H9 (cell line): Measurements from ENCODE around the gene RRBP1. TPM values are rescaled to one million over a fixed set of nuclear protein-coding genes. Genes with fewer than 3 reads are reported as not detected.

ENCODE experiments used
- DNase-seq: peaks from one replicate; pipeline ENCODE4 v3.0.0-alpha.2; 2017
- H2AFZ ChIP-seq: one replicate; pipeline ENCODE4 v1.6.1; 2013; ENCODE audit warnings: mild to moderate bottlenecking, low read length, control low read depth, moderate library complexity
- H2AK5ac ChIP-seq: 2 replicates; pipeline ENCODE4 v1.6.1; 2013; ENCODE audit warnings: low read length, control low read depth, mixed read lengths; ENCODE audit not compliant: insufficient read length
- H2BK120ac ChIP-seq: one replicate; pipeline ENCODE4 v1.6.1; 2013; ENCODE audit warnings: low read depth, mild to moderate bottlenecking, low read length, control low read depth, inconsistent platforms; ENCODE audit not compliant: poor library complexity, severe bottlenecking
- H2BK12ac ChIP-seq: 2 replicates; pipeline ENCODE4 v1.6.1; 2013; ENCODE audit warnings: low read length, control low read depth, mixed read lengths, low read depth; ENCODE audit not compliant: insufficient read length
- H2BK15ac ChIP-seq: 2 replicates; pipeline ENCODE4 v1.6.1; 2013; ENCODE audit warnings: low read depth, low read length, control low read depth
- H2BK20ac ChIP-seq: one replicate; pipeline ENCODE4 v1.6.1; 2013; ENCODE audit warnings: low read depth, mild to moderate bottlenecking, low read length, control low read depth, inconsistent platforms; ENCODE audit not compliant: poor library complexity, severe bottlenecking
- H2BK5ac ChIP-seq: 2 replicates; pipeline ENCODE4 v1.6.1; 2013; ENCODE audit warnings: low read length, control low read depth, mixed read lengths; ENCODE audit not compliant: insufficient read length
- H3K14ac ChIP-seq: 2 replicates; pipeline ENCODE4 v1.6.1; 2013; ENCODE audit warnings: low read length, control low read depth; ENCODE audit not compliant: insufficient read depth
- H3K18ac ChIP-seq: 2 replicates; pipeline ENCODE4 v1.6.1; 2013; ENCODE audit warnings: low read depth, mild to moderate bottlenecking, mixed read lengths, low read length, control low read depth; ENCODE audit not compliant: insufficient read length
- H3K23ac ChIP-seq: 2 replicates; pipeline ENCODE4 v1.6.1; 2013; ENCODE audit warnings: low read length, control low read depth, mixed read lengths, low read depth; ENCODE audit not compliant: insufficient read length
- H3K23me2 ChIP-seq: 2 replicates; pipeline ENCODE4 v1.6.1; 2013; ENCODE audit warnings: low read depth, mild to moderate bottlenecking, mixed read lengths, low read length, control low read depth; ENCODE audit not compliant: insufficient read length, poor library complexity, severe bottlenecking
- H3K27ac ChIP-seq: 2 replicates; pipeline ENCODE4 v1.5.1; 2013; ENCODE audit warnings: low read length, control low read depth, mixed read lengths, low read depth; ENCODE audit not compliant: insufficient read length
- H3K27me3 ChIP-seq: 2 replicates; pipeline ENCODE4 v1.6.1; 2013; ENCODE audit warnings: low read length, control low read depth, inconsistent platforms; ENCODE audit not compliant: insufficient read depth
- H3K4ac ChIP-seq: 2 replicates; pipeline ENCODE4 v1.6.1; 2013; ENCODE audit warnings: low read depth, mild to moderate bottlenecking, control low read depth, inconsistent platforms, low read length, moderate library complexity
- H3K4me1 ChIP-seq: 2 replicates; pipeline ENCODE4 v1.6.1; 2013; ENCODE audit warnings: low read length, control low read depth, inconsistent platforms; ENCODE audit not compliant: insufficient read depth
- H3K4me2 ChIP-seq: 2 replicates; pipeline ENCODE4 v1.6.1; 2013; ENCODE audit warnings: low read length, control low read depth, mixed read lengths; ENCODE audit not compliant: insufficient read length, insufficient read depth
- H3K56ac ChIP-seq: 2 replicates; pipeline ENCODE4 v1.6.1; 2013; ENCODE audit warnings: low read depth, mild to moderate bottlenecking, mixed read lengths, low read length, control low read depth; ENCODE audit not compliant: insufficient read length
- H3K79me1 ChIP-seq: 2 replicates; pipeline ENCODE4 v1.6.1; 2013; ENCODE audit warnings: low read depth, mild to moderate bottlenecking, moderate library complexity, low read length, control low read depth, inconsistent platforms; ENCODE audit not compliant: insufficient read depth, poor library complexity, severe bottlenecking
- H3K79me2 ChIP-seq: 2 replicates; pipeline ENCODE4 v1.6.1; 2013; ENCODE audit warnings: low read length, control low read depth, inconsistent platforms; ENCODE audit not compliant: insufficient read depth
- H3K9ac ChIP-seq: 2 replicates; pipeline ENCODE4 v1.6.1; 2013; ENCODE audit warnings: low read length, control low read depth, mixed read lengths; ENCODE audit not compliant: insufficient read length; ENCODE audit errors: extremely low read depth
- H3K9me3 ChIP-seq: one replicate; pipeline ENCODE4 v1.6.1; 2013; ENCODE audit warnings: low read depth, low read length, inconsistent platforms; ENCODE audit not compliant: control insufficient read depth
- H3T11ph ChIP-seq: one replicate; pipeline ENCODE4 v1.6.1; 2013; ENCODE audit warnings: mild to moderate bottlenecking, low read length, control low read depth, inconsistent platforms
- H4K20me1 ChIP-seq: one replicate; pipeline ENCODE4 v1.6.1; 2013; ENCODE audit not compliant: control insufficient read depth, insufficient read length, insufficient read depth
- H4K5ac ChIP-seq: 2 replicates; pipeline ENCODE4 v1.6.1; 2013; ENCODE audit warnings: low read depth, mild to moderate bottlenecking, mixed read lengths, low read length, control low read depth; ENCODE audit not compliant: insufficient read length
- H4K8ac ChIP-seq: replicated peaks from 2 replicates; pipeline ENCODE4 v1.6.1; 2013; ENCODE audit warnings: low read length, control low read depth, mixed read lengths, low read depth; ENCODE audit not compliant: insufficient read length
- H4K91ac ChIP-seq: 2 replicates; pipeline ENCODE4 v1.6.1; 2013; ENCODE audit warnings: low read depth, mild to moderate bottlenecking, moderate library complexity, mixed read lengths, low read length, control low read depth; ENCODE audit not compliant: insufficient read length
- H3K27ac Mint-ChIP-seq, 3 experiments: 2 replicates in 2 of 3; 3 replicates in 1 of 3; pipeline ENCODE4 v1.8.0; 2020 to 2021; ENCODE audit warnings: mixed read lengths in 3 of 3, mild to moderate bottlenecking in 1 of 3, moderate library complexity in 1 of 3
- H3K27me3 Mint-ChIP-seq: 2 replicates; pipeline ENCODE4 v1.8.0; 2021; ENCODE audit warnings: low read depth, mild to moderate bottlenecking, moderate library complexity, mixed read lengths
- H3K36me3 Mint-ChIP-seq, 3 experiments: 2 replicates in 2 of 3; 3 replicates in 1 of 3; pipeline ENCODE4 v1.8.0; 2020 to 2021; ENCODE audit warnings: low read depth in 3 of 3, mixed read lengths in 3 of 3; ENCODE audit not compliant: insufficient read depth in 1 of 3
- H3K4me1 Mint-ChIP-seq, 2 experiments: 2 replicates each; pipeline ENCODE4 v1.8.0; 2020; ENCODE audit warnings: mixed read lengths in 2 of 2
- H3K4me3 Mint-ChIP-seq, 2 experiments: 2 replicates in 1 of 2; 3 replicates in 1 of 2; pipeline ENCODE4 v1.8.0; 2020 to 2021; ENCODE audit warnings: mild to moderate bottlenecking in 2 of 2, mixed read lengths in 2 of 2, moderate library complexity in 1 of 2
- H3K9me3 Mint-ChIP-seq, 2 experiments: 2 replicates in 1 of 2; 3 replicates in 1 of 2; pipeline ENCODE4 v1.8.0; 2020; ENCODE audit warnings: mild to moderate bottlenecking in 2 of 2, mixed read lengths in 2 of 2, moderate library complexity in 1 of 2
- CTCF ChIP-seq: fragments of 200-600 bp; sonication (generic); conservative IDR thresholded peaks from 3 replicates; pipeline ENCODE4 v1.8.0; 2021; ENCODE audit warnings: antibody characterized with exemption, mild to moderate bottlenecking
- WGBS: extraction: QIAGEN DNeasy Blood & Tissue Kit; methylation state at CpG from one replicate; pipeline ENCODE4 v1.1.7; 2013; ENCODE audit warnings: missing lambda C conversion rate, low lambda C conversion rate, mixed read lengths; ENCODE audit not compliant: insufficient read length; ENCODE audit errors: extremely low coverage; 5-methylcytosine and 5-hydroxymethylcytosine counted together
- total RNA-seq: library from RNA; stranded (reverse); gene quantifications from 2 replicates; pipeline ENCODE4 v1.2.1, GENCODE V29; 2021

The RRBP1 gene
- total RNA-seq, 1 experiment from 2014 or later = 97.8 TPM

GRCh38 chr20:17580895-17581294 lies 101.1 kb downstream of the RRBP1 start:
- Histone ChIP-seq H3K56ac (no peak overlapping the region), H3K4me2 (no peak overlapping the region), H2BK20ac (no peak overlapping the region), H2BK120ac (no peak overlapping the region), H3K79me2 (peaks cover 23% of the 10 kb centered on the region; the same call in 1 of the 2 replicates), H3K4ac (no peak overlapping the region), H4K91ac (no peak overlapping the region), H3K4me1 (no peaks in the 10 kb centered on the region), H3T11ph (no peak overlapping the region), H3K9me3 (no peaks in the 10 kb centered on the region), H2BK15ac (no peak overlapping the region), H2BK12ac (no peak overlapping the region), H3K18ac (no peak overlapping the region), H3K27me3 (no peaks in the 10 kb centered on the region), H3K14ac (no peak overlapping the region), H2AK5ac (no peak overlapping the region), H3K9ac (no peak overlapping the region), H3K23ac (no peak overlapping the region), H2BK5ac (no peak overlapping the region), H2AFZ (no peak overlapping the region), H3K27ac (no peak overlapping the region), H4K20me1 (no peaks in the 10 kb centered on the region), H3K23me2 (no peaks in the 10 kb centered on the region), H4K8ac (no peak overlapping the region), H3K79me1 (peaks cover 7% of the 10 kb centered on the region), H4K5ac (no peak overlapping the region)
- Mint-ChIP-seq H3K27me3 (no peaks in the 10 kb centered on the region), H3K27ac (peak overlapping the region in 1 of 3 experiments; percentile 17; a peak in 1 of 7 replicates), H3K36me3 (peaks cover 0 to 4% (median 4%) of the 10 kb centered on the region in 3 experiments; a peak in 3 of 7 replicates), H3K4me3 (no peak overlapping the region), H3K4me1 (peaks cover 18 to 19% of the 10 kb centered on the region in 2 experiments), H3K9me3 (no peaks in the 10 kb centered on the region)
- DNase-seq = no peak
- no peak for TF ChIP-seq CTCF
- WGBS = 100% methylated on average over 1 of the region's 2 CpGs
